ENCODE measurements around the gene OR8A1.

Gene OR8A1

GRCh38 chr11:124569697-124570096 is at the start of gene OR8A1:
Gene OR8A1, plus strand, starts transcription at chr11:124569997. Its CDS starts 123 bp downstream, at chr11:124570120.
- DNase-seq, result no peak

- DNase-seq, result no peak
Observed at GRCh38 chr11:124520550-124520854, 49.3 kb upstream of the OR8A1 start.

- no peak for DNase-seq
Observed at GRCh38 chr11:124533626-124534025, 36.2 kb upstream of the OR8A1 start.

- no peak for DNase-seq
Observed at GRCh38 chr11:124534051-124534450, 35.7 kb upstream of the OR8A1 start.

- DNase-seq, result no peak
Observed at GRCh38 chr11:124535552-124536232, 34.1 kb upstream of the OR8A1 start.

- no peak for DNase-seq
Observed at GRCh38 chr11:124536520-124536919, 33.3 kb upstream of the OR8A1 start.

GRCh38 chr11:124538019-124538418 is 31.8 kb upstream of the OR8A1 start:
- DNase-seq, result no peak

GRCh38 chr11:124541204-124541603 is 28.6 kb upstream of the OR8A1 start:
- DNase-seq, result no peak

GRCh38 chr11:124543145-124543544 is 26.7 kb upstream of the OR8A1 start:
- no peak for DNase-seq

GRCh38 chr11:124543554-124543953 is 26.2 kb upstream of the OR8A1 start, which contains the start of gene OR8B12:
Gene OR8B12, minus strand, starts transcription at chr11:124543654. Its CDS starts 0 bp downstream, at chr11:124543654.
- DNase-seq, result no peak

GRCh38 chr11:124551189-124551588 is 18.6 kb upstream of the OR8A1 start:
- DNase-seq, result no peak

GRCh38 chr11:124551987-124552386 is 17.8 kb upstream of the OR8A1 start:
- no peak for DNase-seq

GRCh38 chr11:124556828-124557227 is 13.0 kb upstream of the OR8A1 start:
- no peak for DNase-seq

GRCh38 chr11:124570160-124570559 is 363 bp downstream of the OR8A1 start:
- DNase-seq, result no peak

GRCh38 chr11:124577716-124578427 is 8.1 kb downstream of the OR8A1 start:
- no peak for DNase-seq

GRCh38 chr11:124578761-124579160 is 9.0 kb downstream of the OR8A1 start:
- no peak for DNase-seq

GRCh38 chr11:124581817-124582216 is 12.0 kb downstream of the OR8A1 start:
- DNase-seq, result no peak

- DNase-seq, result no peak
Observed at GRCh38 chr11:124582565-124582964, 12.8 kb downstream of the OR8A1 start.

GRCh38 chr11:124583781-124584180 is 14.0 kb downstream of the OR8A1 start:
- DNase-seq, result no peak

- DNase-seq, result no peak
Observed at GRCh38 chr11:124584681-124585372, 15.0 kb downstream of the OR8A1 start.

GRCh38 chr11:124586238-124586860 is 16.6 kb downstream of the OR8A1 start:
- no peak for DNase-seq

GRCh38 chr11:124591430-124591829 is 21.6 kb downstream of the OR8A1 start:
- no peak for DNase-seq

- DNase-seq, result no peak
Observed at GRCh38 chr11:124592627-124593026, 22.8 kb downstream of the OR8A1 start.

GRCh38 chr11:124595302-124595701 is 25.5 kb downstream of the OR8A1 start:
- no peak for DNase-seq

Measured in NCI-H187 (cell line).